LNCaP clone FGC (cell line): ENCODE results near the gene SLC34A1.

Source experiments
- DNase-seq: peaks from one replicate; pipeline ENCODE4 v3.0.0-alpha.2; 2011; ENCODE audit warnings: low read depth
- H3K4me3 ChIP-seq: 2 replicates; pipeline ENCODE4 v1.5.1; 2011; ENCODE audit warnings: mild to moderate bottlenecking, low read depth, low read length, control low read depth
- CTCF ChIP-seq: IDR thresholded peaks from 2 replicates; pipeline ENCODE4 v1.5.1; 2012; ENCODE audit warnings: mild to moderate bottlenecking; ENCODE audit not compliant: control insufficient read depth, insufficient read depth; ENCODE audit errors: extremely low read depth

Gene SLC34A1

GRCh38 chr5:177434437-177434836 lies 50.2 kb downstream of the SLC34A1 start:
- no peak for TF ChIP-seq CTCF
- DNase-seq, result no peak
- no peak overlapping the region for H3K4me3 ChIP-seq

GRCh38 chr5:177434942-177435738 lies 50.9 kb downstream of the SLC34A1 start:
- no peak overlapping the region for H3K4me3 ChIP-seq
- no peak for TF ChIP-seq CTCF
- DNase-seq, result no peak

GRCh38 chr5:177435847-177436536 lies 51.8 kb downstream of the SLC34A1 start:
- H3K4me3 ChIP-seq, result no peak overlapping the region
- TF ChIP-seq CTCF, result no peak
- DNase-seq, result no peak

- no peak for DNase-seq
- TF ChIP-seq CTCF, result no peak
- no peak overlapping the region for H3K4me3 ChIP-seq
Observed at GRCh38 chr5:177437623-177438022, 53.4 kb downstream of the SLC34A1 start.

- H3K4me3 ChIP-seq, result no peak overlapping the region
- no peak for DNase-seq
- no peak for TF ChIP-seq CTCF
Observed at GRCh38 chr5:177438468-177438867, 54.2 kb downstream of the SLC34A1 start.

GRCh38 chr5:177439518-177440053 lies 55.4 kb downstream of the SLC34A1 start:
- H3K4me3 ChIP-seq, result no peak overlapping the region
- no peak for TF ChIP-seq CTCF
- no peak for DNase-seq
